ENCODE results near the gene DLGAP1.

GRCh38 chr18:4353853-4354418 lies 101.2 kb downstream of the DLGAP1 start:
- no peak for TF ChIP-seq CTCF (IDR thresholded peaks at IDR 0.05; ENCODE audit: low read length)
- no peak for TF ChIP-seq EZH2 (IDR thresholded peaks at IDR 0.05; ENCODE audit: borderline replicate concordance, low read length)

Measured in OCI-LY1 (cell line).